ENCODE data around the gene PEX5L. TPM values are rescaled to one million over a fixed set of nuclear protein-coding genes. Genes with fewer than 3 reads are reported as not detected.

Gene PEX5L
- polyA plus RNA-seq, 2 of the 4 experiments (the other 2 are of a cell fraction) = 0.06 to 0.08 TPM

- no peak for FAIRE-seq
These were observed 141.4 kb downstream of the PEX5L start for GRCh38 chr3:179895330-179895729.

GRCh38 chr3:179887295-179887943 is 149.3 kb downstream of the PEX5L start:
- no peak for ATAC-seq
- H3K4me2 ChIP-seq = no peak overlapping the region
- no peaks in the 10 kb centered on the region for H3K9me3 ChIP-seq
- no peak overlapping the region for H3K27ac ChIP-seq
- no peak overlapping the region for H3K4me3 ChIP-seq
- POLR2A ChIA-PET = no interaction called here
- TF ChIP-seq GATA3 (IDR thresholded peaks at IDR 0.05; ENCODE audit: borderline replicate concordance) (no peak), HDAC2 (IDR thresholded peaks at IDR 0.05) (no peak), FOSL2 (IDR thresholded peaks at IDR 0.05) (no peak), FOSL2 (CRISPR knock-in tag; IDR thresholded peaks at IDR 0.05) (no peak), POLR2AphosphoS2 (conservative IDR thresholded peaks at IDR 0.05; ENCODE audit: low read length) (no peak), MYC (IDR thresholded peaks at IDR 0.05; ENCODE audit: borderline replicate concordance, low read length) (no peak), HOXB13 (CRISPR knock-in tag; IDR thresholded peaks at IDR 0.05; ENCODE audit: low read depth) (no peak), ZFP36 (IDR thresholded peaks at IDR 0.05; ENCODE audit: borderline replicate concordance, partially characterized antibody) (no peak), RFX5 (IDR thresholded peaks at IDR 0.05) (no peak), EHF (CRISPR knock-in tag; IDR thresholded peaks at IDR 0.05) (no peak)
- TF ChIP-seq, protein P1, sequence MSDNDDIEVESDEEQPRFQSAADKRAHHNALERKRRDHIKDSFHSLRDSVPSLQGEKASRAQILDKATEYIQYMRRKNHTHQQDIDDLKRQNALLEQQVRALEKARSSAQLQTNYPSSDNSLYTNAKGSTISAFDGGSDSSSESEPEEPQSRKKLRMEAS (IDR thresholded peaks at IDR 0.05) = no peak
- TF ChIP-seq, protein P2, sequence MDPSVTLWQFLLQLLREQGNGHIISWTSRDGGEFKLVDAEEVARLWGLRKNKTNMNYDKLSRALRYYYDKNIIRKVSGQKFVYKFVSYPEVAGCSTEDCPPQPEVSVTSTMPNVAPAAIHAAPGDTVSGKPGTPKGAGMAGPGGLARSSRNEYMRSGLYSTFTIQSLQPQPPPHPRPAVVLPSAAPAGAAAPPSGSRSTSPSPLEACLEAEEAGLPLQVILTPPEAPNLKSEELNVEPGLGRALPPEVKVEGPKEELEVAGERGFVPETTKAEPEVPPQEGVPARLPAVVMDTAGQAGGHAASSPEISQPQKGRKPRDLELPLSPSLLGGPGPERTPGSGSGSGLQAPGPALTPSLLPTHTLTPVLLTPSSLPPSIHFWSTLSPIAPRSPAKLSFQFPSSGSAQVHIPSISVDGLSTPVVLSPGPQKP (IDR thresholded peaks at IDR 0.05; ENCODE audit: low read depth, low read length) = no peak
- no peaks in the 10 kb centered on the region for H3K4me1 ChIP-seq
- no peak for DNase-seq (ENCODE audit: low read depth in 1 of 2, low spot score in 1 of 2)
- 43% methylated on average over 4 of the region's 4 CpGs for WGBS (ENCODE audit: missing lambda C conversion rate)
- no peak for FAIRE-seq
- CTCF ChIA-PET = interaction anchor here (1.0 kb wide), 1 partner anchor 10 kb away, joined by 3 read pairs; no protein-coding TSS in a partner anchor

More at GRCh38 chr3:179895330-179895729, 141.4 kb downstream of the PEX5L start:
- DNase-seq (ENCODE audit: low read depth in 1 of 2, low spot score in 1 of 2) = no peak
- H3K4me1 ChIP-seq = no peaks in the 10 kb centered on the region
- ChIA-PET CTCF (no interaction called here), POLR2A (no interaction called here)
- TF ChIP-seq CBX2 (IDR thresholded peaks at IDR 0.05; ENCODE audit: borderline replicate concordance, low read depth) = no peak
- no peak for TF ChIP-seq TP53 (CRISPR knock-in tag; IDR thresholded peaks at IDR 0.05)
- no peak for TF ChIP-seq ZC3H11A (IDR thresholded peaks at IDR 0.05)
- TF ChIP-seq RCOR1 (IDR thresholded peaks at IDR 0.05; ENCODE audit: low read depth, low read length) = no peak
- no peak for TF ChIP-seq ZSCAN20 (CRISPR knock-in tag; IDR thresholded peaks at IDR 0.05)
- TF ChIP-seq RAD21 (conservative IDR thresholded peaks at IDR 0.05 in 1 of 2, IDR thresholded peaks at IDR 0.05 in 1 of 2) = no peak
- TF ChIP-seq JUNB (IDR thresholded peaks at IDR 0.05) = no peak
- TF ChIP-seq HOXA7 (CRISPR knock-in tag; IDR thresholded peaks at IDR 0.05) = no peak
- no peak for TF ChIP-seq HOXB5 (CRISPR knock-in tag; IDR thresholded peaks at IDR 0.05)
- TF ChIP-seq FOSB (CRISPR knock-in tag; IDR thresholded peaks at IDR 0.05) = no peak
- no peak for TF ChIP-seq MAFK (IDR thresholded peaks at IDR 0.05; ENCODE audit: partially characterized antibody)
- no peak for TF ChIP-seq RARB (CRISPR knock-in tag; IDR thresholded peaks at IDR 0.05)
- no peak for ATAC-seq
- H3K4me3 ChIP-seq = no peak overlapping the region
- no peak overlapping the region for H3K27ac ChIP-seq
- no peaks in the 10 kb centered on the region for H3K9me3 ChIP-seq
- H3K4me2 ChIP-seq = no peak overlapping the region

GRCh38 chr3:179885950-179886349 is 150.8 kb downstream of the PEX5L start:
- Histone ChIP-seq H3K9me3 (no peaks in the 10 kb centered on the region), H3K4me1 (no peaks in the 10 kb centered on the region), H3K4me3 (no peak overlapping the region), H3K4me2 (no peak overlapping the region), H3K27ac (no peak overlapping the region)
- FAIRE-seq (no peak), DNase-seq (ENCODE audit: low read depth in 1 of 2, low spot score in 1 of 2) (no peak), ATAC-seq (no peak)
- ChIA-PET POLR2A (no interaction called here), CTCF (no interaction called here)
- TF ChIP-seq MAFK (IDR thresholded peaks at IDR 0.05; ENCODE audit: partially characterized antibody) (no peak), HOXB13 (CRISPR knock-in tag; IDR thresholded peaks at IDR 0.05; ENCODE audit: low read depth) (no peak), CBX2 (IDR thresholded peaks at IDR 0.05; ENCODE audit: borderline replicate concordance, low read depth) (no peak), RFX5 (IDR thresholded peaks at IDR 0.05) (no peak), JUNB (IDR thresholded peaks at IDR 0.05) (no peak), ZNF302 (CRISPR knock-in tag; IDR thresholded peaks at IDR 0.05) (no peak), KDM5A (IDR thresholded peaks at IDR 0.05) (no peak), POLR2AphosphoS2 (conservative IDR thresholded peaks at IDR 0.05; ENCODE audit: low read length) (no peak), RAD21 (conservative IDR thresholded peaks at IDR 0.05 in 1 of 2, IDR thresholded peaks at IDR 0.05 in 1 of 2) (no peak), SREBF2 (IDR thresholded peaks at IDR 0.05) (no peak), KDM1A (IDR thresholded peaks at IDR 0.05; ENCODE audit: low read depth) (no peak), MYC (IDR thresholded peaks at IDR 0.05; ENCODE audit: borderline replicate concordance, low read length) (no peak), NFE2L2 (conservative IDR thresholded peaks at IDR 0.05; ENCODE audit: low read length) (no peak), CHD4 (IDR thresholded peaks at IDR 0.05; ENCODE audit: borderline replicate concordance) (no peak), CHD2 (IDR thresholded peaks at IDR 0.05; ENCODE audit: low read length, partially characterized antibody) (no peak), HOXA7 (CRISPR knock-in tag; IDR thresholded peaks at IDR 0.05) (no peak), SMC3 (IDR thresholded peaks at IDR 0.05) (no peak)
- TF ChIP-seq, protein P3, sequence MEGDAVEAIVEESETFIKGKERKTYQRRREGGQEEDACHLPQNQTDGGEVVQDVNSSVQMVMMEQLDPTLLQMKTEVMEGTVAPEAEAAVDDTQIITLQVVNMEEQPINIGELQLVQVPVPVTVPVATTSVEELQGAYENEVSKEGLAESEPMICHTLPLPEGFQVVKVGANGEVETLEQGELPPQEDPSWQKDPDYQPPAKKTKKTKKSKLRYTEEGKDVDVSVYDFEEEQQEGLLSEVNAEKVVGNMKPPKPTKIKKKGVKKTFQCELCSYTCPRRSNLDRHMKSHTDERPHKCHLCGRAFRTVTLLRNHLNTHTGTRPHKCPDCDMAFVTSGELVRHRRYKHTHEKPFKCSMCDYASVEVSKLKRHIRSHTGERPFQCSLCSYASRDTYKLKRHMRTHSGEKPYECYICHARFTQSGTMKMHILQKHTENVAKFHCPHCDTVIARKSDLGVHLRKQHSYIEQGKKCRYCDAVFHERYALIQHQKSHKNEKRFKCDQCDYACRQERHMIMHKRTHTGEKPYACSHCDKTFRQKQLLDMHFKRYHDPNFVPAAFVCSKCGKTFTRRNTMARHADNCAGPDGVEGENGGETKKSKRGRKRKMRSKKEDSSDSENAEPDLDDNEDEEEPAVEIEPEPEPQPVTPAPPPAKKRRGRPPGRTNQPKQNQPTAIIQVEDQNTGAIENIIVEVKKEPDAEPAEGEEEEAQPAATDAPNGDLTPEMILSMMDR (IDR thresholded peaks at IDR 0.05) = no peak
- TF ChIP-seq, protein P1 (IDR thresholded peaks at IDR 0.05) = no peak
- WGBS (ENCODE audit: missing lambda C conversion rate) = 4% methylated on average over 2 of the region's 2 CpGs

All from A549 (cell line).